Suppressor macrophage treated with lipopolysaccharide for 4 hours (primary cell): ENCODE results near the gene SNRPD2.
"Not testable (repeated sequence)": the region's sequence is repeated elsewhere in the genome, so short reads cannot be mapped to it uniquely, and the experiment has no call there.

Source experiments
- DNase-seq: peaks from one replicate; pipeline ENCODE4 v3.0.0-alpha.2; 2020

The SNRPD2 gene

GRCh38 chr19:45701676-45702075, 9.9 kb upstream of the SNRPD2 start:
- no peak for DNase-seq

- peak; percentile 86 for DNase-seq
These were observed 1.5 kb upstream of the SNRPD2 start for GRCh38 chr19:45693106-45693788.

DNA sequence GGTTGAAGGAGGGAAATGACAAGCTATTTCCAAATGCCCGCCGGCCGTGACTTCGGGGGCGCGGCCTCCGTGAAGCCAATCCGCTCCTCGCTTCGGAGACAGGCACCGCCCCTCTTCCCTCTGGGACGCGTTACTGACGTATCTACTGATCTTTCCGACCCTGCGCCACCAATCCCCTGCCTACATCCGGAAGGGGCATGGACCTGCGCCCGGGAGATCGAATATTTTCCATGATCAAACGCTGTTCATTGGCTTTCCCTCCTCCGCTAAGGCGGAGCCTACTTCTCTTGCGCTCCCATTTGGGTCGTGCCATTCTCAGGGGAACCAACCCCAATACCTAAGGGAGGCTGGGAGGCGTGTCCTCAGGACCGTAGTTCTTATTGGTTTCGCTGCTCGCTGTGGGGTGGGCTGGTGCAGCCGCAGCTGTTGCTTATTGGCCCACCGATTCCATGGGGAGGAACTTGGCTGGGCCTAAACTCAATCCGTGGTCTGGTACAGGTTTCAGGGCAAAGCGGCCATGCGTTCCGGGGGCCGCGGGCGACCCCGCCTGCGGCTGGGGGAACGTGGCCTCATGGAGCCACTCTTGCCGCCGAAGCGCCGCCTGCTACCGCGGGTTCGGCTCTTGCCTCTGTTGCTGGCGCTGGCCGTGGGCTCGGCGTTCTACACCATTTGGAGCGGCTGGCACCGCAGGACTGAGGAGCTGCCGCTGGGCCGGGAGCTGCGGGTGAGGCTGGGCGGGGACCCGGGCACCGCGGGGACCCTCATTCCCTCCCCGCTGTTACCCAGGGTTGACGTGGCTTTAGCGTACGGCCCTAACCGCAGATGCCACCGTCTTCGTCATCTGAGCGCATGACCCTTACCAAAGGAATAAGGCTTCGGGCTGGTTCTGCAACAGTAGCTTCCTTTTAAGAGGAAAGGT, 693 bp upstream of the SNRPD2 start, which contains the start of gene QPCTL:
TSS of gene QPCTL (plus strand) at position 480 of the 919 bp plus-strand sequence. CDS start at position 518, 38 bp downstream.
- peak; percentile 99 for DNase-seq

GRCh38 chr19:45687599-45687998, 4.2 kb downstream of the SNRPD2 start:
- no peak for DNase-seq

DNA sequence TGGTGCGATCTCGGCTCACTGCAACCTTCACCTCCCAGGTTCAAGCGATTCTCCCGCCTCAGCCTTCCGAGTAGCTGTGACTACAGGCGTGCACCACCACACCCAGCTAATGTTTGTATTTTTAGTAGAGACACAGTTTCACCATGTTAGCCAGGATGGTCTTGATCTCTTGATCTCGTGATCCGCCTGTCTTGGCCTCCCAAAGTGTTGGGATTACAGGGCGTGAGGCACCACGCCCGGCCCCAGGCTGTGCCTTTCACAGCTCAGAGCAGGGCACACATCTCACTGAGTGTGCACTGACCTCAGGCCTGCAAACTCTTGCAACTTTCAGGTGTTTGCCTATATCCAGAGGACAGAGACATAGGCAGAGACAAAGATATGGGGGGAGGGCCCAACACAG, 6.7 kb downstream of the SNRPD2 start:
- not testable (repeated sequence) for DNase-seq

DNA sequence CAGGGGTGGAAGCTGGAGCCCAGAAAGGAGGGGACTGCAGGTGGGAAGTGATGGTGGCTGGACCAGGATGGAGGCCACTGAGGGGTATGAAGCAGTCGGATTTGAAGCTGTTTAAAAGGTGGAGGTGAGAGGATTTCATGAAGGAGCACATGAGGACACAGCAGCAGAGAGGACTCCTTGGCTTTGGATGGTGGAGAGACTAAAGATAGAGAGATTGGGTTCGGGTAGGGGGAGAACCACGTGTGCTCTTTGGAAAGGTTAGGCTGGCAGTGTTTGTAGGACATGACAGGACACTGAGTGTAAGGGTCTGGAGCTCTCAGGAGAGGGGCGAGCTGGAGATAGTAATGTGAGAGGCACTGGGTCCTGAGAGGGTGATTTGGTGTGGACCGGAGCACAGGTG, 8.8 kb downstream of the SNRPD2 start:
- no peak for DNase-seq

GRCh38 chr19:45682117-45682516, 9.6 kb downstream of the SNRPD2 start:
- DNase-seq: no peak

- DNase-seq: peak; percentile 81
These were observed 10.2 kb downstream of the SNRPD2 start for GRCh38 chr19:45681391-45682015.

DNA sequence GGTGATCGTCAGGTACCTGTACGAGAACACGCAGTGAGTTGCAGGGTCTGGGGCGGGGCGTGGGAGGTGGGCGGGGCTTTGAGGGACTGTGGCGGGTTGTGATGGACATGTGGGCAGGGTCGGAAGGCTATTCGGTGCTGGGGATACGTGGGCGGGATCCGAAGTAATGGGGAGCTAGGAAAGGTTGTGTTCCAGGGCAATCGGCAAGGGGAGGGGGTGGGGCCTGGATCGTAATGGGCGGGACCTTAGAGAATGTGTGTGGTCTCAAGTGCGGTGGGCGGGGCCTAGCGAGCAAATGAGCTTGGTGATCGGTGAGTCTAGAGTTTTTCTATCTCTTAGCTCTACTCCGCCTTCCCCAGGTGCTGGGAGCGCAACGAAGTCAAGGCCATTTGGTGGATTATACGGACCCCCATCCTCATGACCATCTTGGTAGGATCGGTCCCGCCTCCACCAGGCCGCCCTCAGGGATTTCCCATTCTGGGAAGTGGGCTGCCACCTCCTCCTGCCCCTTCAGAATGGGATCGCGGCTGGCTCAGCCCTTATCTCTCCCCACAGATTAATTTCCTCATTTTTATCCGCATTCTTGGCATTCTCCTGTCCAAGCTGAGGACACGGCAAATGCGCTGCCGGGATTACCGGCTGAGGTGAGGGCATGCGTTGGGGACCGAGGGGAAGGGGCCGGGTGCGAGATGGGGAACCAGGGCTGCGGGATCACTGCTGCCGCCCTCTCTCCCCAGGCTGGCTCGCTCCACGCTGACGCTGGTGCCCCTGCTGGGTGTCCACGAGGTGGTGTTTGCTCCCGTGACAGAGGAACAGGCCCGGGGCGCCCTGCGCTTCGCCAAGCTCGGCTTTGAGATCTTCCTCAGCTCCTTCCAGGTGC, 14.2 kb downstream of the SNRPD2 start:
- DNase-seq: peak; percentile 41

- no peak for DNase-seq
These were observed 14.9 kb downstream of the SNRPD2 start for GRCh38 chr19:45676851-45677263.

DNA sequence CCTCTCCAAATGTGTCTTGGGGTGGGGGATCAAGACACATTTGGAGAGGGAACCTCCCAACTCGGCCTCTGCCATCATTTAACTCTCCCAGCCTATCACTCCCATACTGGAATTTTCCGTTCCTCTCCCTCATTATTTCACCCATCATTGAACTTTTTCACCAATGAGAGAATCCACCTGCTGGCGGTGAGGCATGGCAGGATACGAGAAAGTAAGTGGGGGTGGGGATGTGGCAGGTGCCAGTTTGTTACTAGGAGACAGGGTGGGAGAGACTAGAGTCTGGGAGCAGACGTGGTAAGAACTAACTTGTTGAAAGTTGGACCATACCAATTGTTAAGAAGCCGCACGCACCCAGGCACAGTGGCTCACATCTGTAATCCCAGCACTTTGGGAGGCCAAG, 16.8 kb downstream of the SNRPD2 start:
- DNase-seq: no peak

GRCh38 chr19:45670670-45671453, 20.9 kb downstream of the SNRPD2 start:
- DNase-seq: peak; percentile 89

GRCh38 chr19:45668342-45668871, 23.3 kb downstream of the SNRPD2 start:
- peak; percentile 13 for DNase-seq

DNA sequence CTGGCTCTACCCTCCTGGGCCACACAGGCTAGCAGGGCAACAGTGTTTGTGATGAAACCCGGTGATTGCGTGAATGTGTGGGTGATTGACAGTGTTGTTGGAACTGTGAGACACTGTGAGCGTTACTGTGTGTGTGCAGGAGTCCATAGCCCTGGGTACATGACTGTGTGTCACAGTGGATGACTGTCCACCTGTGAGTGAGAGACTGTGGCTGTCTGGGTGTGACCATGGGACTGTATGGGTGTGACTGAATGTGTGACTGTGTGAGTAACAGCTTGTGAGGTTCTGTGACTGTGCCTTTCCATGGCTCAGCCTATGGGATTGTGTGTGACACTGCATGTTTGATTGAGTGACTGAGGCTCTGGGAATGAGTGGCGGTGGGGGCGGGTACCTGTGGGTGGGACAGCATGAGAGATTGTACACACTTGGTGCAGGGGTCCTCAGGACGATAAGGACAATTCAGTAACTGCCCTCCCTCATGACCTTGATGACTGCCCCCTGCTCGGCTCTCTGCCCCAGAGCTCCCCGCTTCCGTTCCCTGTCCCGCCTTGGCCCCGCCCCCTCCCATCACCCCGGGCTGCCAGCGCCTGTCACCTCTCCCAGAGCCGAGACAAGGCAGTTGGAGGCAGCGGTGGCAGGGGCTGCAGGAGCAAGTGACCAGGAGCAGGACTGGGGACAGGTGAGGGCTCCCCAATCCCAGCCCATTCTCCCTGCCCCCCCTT, 24.0 kb downstream of the SNRPD2 start, which contains the start of gene GIPR:
TSS of gene GIPR (plus strand) at position 602 of the 722 bp plus-strand sequence. CDS start 1,300 bp downstream, outside the sequence.
- DNase-seq: peak; percentile 77

- DNase-seq: no peak
These were observed 27.2 kb downstream of the SNRPD2 start for GRCh38 chr19:45664575-45664974.

DNA sequence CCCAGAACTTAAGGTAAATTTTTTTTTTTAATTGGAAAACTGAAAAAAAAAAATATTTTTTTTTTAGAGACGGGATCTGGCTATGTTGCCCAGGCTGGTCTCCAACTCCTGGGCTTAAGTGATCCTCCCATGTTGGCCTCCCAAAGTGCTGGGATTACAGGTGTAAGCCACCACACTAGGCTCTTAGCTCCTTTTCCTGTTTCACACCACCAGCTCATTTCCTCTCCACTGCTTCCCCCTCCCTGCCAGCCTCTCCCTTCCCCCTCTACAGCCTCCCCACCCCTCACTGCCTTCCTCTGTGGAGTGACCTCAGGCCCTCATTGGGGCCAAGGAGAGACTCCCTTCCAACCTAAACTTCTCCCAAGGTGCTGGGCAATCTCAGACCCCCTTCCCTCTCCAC, 28.0 kb downstream of the SNRPD2 start:
- no peak for DNase-seq

- DNase-seq: no peak
These were observed 31.1 kb downstream of the SNRPD2 start for GRCh38 chr19:45660636-45661035.

DNA sequence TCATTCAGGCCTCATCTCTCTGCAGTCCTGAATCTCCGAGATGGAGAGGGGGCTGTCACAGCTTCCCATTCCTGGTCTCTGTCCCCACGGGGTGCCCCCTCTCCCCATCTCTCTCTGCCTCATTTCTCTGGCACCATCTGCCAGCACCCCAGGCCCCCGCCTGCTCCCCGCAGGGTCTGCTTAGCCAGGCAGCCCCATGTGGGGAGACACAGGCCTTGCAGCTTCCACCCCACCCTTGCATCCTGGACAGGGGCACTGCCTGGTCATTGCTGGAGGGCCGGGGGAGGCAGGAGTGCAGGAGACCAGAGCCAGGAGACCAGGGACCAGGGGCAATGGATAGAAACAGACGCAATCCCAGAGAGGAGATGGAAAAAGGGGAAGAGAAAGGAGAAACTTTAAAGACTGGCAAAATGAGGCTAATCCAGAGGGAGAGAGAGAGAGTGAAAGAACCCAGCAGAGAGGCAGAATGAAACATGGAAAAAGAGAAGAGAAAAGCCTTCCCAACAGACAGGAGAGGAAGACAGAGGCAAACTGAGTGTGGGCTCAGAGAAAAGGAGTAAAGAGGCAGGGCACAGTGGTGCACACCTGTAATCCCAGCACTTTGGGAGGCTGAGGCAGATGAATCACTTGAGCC, 32.5 kb downstream of the SNRPD2 start:
- no peak for DNase-seq

- DNase-seq: no peak
These were observed 34.1 kb downstream of the SNRPD2 start for GRCh38 chr19:45657520-45658167.
